ENCODE results near the gene CCNI2.

DNA sequence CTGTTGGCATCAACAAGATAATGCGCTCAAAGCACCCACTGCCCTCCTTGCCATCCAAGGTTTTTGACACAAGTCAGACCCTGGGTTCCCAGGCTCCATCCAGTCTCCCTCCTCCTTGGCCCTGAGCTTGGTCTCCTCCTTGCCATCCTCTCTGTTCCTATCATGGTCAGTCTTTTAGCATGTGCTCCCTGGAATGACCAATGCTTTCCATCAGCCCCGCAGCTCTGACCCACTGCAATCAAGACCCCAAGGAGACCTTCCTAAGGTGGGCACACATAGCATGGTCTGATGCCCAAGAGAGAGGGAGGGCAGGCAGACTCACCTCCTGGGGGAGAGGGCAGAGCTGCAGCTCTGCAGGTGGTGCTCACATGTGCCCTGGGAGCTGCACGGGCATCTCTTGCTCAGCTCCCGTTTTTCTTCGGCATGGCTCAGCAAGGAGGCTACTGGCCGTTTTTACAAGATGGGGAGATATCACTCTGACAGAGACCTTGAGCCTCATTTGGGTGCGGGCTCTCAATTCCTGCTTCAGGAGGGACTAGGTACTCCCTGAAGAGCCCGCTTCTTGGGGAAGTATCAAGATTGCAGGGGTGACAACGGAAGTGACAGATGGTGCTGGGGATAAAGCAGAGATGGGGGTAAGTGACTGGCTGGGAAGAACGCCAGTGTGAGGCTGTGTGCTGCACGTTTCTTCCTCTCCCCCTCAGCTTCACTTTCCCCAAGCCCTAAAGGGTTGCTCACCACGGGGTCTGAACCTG, 26.6 kb downstream of the CCNI2 start:
- TF ChIP-seq, protein P1, sequence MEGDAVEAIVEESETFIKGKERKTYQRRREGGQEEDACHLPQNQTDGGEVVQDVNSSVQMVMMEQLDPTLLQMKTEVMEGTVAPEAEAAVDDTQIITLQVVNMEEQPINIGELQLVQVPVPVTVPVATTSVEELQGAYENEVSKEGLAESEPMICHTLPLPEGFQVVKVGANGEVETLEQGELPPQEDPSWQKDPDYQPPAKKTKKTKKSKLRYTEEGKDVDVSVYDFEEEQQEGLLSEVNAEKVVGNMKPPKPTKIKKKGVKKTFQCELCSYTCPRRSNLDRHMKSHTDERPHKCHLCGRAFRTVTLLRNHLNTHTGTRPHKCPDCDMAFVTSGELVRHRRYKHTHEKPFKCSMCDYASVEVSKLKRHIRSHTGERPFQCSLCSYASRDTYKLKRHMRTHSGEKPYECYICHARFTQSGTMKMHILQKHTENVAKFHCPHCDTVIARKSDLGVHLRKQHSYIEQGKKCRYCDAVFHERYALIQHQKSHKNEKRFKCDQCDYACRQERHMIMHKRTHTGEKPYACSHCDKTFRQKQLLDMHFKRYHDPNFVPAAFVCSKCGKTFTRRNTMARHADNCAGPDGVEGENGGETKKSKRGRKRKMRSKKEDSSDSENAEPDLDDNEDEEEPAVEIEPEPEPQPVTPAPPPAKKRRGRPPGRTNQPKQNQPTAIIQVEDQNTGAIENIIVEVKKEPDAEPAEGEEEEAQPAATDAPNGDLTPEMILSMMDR (IDR thresholded peaks at IDR 0.05) = no peak
- TF ChIP-seq EP300 (IDR thresholded peaks at IDR 0.05) (no peak), POLR2A (IDR thresholded peaks at IDR 0.05) (no peak)

All from tibial nerve (tissue), 4 donors.